ENCODE results near the gene ZNF536.

ZNF536 gene

DNA sequence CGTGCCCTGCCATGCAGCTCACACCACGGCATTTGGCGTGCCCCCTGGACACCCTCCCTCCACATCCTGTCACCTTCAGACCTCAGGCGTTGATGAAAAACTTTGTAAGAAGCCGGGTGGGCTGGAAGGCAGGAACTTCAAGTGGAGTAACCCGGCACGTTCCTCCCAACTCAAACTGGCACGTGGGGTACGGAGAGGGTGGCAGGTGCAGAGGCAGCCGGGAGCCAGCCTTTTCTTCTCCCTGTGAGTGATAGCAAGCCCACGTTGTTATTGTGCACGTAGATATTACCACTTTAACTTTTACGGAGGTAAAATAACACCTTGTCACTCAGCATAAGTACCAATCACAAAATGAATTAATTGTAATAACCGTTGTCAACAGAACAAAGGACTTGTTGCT lies 198.0 kb downstream of the ZNF536 start:
- DNase-seq = no peak

DNA sequence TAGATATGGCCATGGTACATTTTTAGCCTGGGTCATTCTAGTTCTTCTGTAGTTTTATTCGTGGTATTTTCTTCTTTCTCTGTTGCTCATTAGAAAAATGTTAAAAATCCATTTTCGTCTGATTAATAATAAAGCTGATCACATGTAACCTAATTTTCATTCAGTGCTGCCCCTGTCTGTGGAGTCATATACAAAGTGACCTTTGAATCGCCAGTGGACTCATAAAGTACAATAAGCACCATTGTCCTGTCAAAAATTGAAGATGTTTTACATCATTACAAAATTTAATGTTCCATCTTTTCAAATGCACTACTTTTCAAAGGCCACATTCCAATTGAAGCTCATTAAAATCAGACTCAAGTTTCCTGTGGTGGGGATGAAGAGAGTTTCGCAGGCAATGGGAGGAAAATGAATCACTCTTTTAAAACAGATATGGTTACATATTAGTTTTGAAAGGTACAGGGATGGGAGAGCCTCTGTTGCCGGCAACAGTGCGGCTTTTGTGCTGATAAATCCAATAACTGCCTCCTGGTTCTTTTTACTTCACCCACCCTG lies 205.4 kb downstream of the ZNF536 start:
- no peak for DNase-seq

DNA sequence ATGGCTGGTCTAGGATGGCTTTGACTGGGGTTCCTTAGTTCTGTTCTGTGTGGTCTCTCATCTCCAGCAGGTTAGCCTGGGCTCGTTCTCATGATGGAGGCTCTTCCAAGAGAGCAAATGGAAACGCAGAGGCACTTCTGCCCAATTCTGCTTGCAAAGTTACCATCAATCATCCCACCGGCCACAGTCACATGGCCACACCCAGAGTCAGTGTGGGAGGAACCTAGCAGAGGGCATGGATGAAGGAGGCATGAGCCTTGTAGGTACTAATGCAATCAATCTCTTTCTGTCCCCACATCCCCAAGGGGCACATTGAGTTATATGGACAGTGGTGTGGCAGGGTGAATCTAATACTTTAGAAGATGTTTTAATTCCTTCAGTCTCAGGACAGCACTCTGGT lies 207.2 kb downstream of the ZNF536 start:
- no peak for DNase-seq

DNA sequence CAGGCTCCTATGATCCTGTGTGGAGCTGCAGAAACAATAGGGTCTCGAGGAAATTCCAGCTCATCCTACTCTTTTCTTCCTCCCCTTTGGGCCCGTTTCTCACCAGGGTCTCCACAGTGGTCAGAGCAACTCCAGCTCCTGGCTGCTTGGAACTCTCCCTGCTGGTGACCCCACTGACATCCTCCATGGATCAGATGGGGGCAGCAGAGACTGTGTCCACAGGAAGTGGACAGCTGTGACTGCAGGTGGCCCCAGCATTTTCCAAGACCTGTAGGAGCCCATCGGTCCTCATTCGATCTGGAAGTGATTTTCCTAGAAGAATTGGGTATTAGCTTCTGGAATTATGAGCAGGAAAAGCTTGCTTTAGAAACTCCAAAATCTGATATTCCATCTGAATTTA lies 208.5 kb downstream of the ZNF536 start:
- DNase-seq = no peak

DNA sequence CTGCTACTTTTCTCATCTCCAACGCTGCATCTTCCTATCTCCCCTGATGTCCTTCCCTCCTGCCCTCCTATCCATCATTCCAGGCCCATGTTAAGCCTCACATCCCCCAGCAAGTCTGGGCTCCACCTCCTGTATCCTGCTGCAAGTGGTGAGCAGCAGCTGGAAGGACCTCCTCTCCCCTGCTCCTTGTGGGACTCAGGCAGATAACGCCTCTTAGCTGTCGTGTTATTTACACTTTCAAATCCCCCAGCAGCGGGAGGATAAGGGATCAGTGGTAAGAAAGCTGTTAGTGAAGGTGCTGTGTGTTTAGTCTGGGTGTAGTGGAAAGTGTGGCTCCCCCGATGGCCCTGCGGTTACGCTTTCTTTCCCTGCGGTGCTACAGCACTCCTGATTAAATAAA lies 211.9 kb downstream of the ZNF536 start:
- DNase-seq = no peak

DNA sequence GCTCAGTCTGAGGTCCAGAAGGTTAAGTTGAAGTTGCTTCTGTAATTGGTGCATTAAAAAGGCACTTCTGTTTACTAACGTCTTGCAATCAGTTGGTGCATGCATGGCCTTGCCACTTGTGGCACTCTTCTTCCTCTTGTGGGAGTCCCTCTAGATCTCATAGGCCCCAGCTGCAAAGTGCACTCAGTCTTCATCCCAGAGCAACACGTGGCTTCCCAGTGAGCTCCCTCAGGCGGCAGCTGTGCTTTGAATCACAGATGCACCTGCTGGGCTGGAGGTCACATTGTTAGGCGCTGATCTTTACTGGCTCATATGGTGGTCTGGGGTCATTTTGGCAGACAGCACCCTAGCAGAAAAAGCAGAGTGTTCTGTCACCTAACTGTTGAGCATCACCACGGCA lies 215.7 kb downstream of the ZNF536 start:
- DNase-seq = no peak

DNA sequence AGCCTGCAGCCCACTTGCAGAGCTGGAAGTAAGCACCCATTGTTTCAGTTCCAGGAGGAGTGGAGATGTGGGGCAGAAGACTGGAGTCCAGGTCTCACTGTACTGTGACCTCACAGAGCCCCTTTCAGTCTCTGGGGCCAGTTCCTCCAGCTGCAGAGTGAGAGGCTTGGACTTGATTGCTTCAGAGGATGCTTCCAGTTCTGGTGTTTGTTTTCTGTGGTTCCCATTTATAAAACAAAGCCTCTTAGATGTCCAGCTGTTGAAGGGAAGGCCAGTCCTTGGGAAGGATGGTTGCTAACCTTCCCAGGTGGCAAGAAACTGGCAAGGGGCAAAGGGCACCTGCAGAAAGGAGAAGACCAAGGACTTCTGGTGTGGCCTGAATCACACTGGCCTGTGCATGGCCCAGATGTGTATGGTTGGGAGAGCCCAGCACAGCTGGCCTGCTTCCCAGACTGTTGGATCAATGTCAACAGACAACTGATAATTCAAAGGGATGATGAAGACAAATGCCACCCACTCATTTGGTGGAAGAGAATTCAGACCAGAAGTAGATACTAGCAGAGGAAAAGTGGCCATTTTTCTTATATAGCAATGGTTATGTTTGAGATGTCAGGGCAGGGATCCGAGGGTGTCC lies 218.5 kb downstream of the ZNF536 start:
- no peak for DNase-seq

DNA sequence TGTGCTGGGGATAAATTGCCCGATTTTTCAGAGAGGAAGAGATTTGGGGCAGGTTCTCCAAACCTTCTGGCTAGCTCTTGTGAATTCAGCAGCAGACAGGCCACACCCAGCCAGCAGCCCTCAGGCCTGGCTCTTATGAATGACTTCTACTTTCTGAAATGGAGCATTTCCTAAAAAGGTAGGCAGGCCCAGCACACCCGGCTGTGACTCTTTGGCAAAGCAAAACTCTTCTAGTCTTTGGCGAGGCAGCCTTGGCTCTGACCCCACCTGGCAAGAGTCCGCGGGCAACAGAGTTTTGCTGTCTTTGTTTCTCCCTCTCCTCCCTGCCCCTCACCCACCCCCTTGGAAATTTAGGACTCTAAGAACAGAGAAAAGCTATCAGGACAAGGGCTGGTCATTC lies 221.2 kb downstream of the ZNF536 start:
- no peak for DNase-seq

DNA sequence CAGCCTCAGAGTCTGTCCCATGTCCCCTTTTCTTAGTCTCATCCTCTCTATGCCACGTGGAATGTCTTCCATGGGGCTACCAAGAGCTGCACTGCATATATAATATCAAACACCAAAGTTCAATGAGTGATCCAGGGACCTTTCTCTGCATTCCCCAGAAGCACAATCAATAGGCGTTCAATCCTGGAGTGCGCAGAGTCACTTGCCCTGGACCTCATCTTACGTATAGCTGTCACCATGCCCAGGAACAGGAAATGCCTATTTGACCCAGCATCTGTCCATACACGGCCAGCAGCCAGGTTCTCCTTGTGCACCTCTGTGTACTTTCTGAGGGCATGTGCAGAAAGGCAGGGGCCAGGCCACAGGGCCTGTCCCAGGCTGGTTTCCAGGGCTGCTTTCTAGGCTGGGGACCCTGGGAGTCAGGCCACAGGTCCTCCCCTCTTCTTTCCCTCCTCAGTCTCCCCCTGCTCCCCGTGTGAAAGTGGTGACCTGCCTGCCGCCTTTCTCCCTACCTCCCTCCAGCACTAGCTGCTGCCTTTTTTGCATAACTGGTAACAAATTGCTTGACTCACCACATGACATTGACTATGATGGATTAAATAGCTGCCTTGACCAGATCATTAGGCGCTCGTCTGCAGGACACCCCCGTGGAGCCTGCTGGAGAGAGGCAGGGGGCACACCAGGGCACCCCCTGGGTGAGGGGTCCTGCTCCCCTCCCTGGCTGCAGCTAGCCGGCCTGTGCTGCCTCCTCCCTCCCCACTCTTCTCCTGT lies 222.0 kb downstream of the ZNF536 start:
- DNase-seq = no peak

DNA sequence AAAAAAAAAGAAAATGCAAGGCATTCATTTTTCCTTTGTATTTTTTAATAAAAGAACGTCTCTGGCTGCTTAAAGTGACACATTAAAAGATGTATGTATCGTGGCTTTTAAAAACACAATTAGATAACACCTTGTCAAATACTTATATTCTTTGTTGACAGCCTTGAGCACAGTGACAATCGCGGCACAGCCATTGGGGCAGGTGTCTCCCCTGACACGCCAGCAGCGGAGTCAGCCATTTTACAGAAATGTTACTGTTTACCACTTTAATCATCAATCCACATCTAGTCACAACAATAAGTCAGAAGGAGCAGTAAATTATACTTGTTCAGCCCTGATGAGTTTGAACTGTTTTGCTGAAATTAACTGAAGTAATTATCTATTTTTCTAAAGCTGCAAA lies 224.1 kb downstream of the ZNF536 start:
- DNase-seq = no peak

DNA sequence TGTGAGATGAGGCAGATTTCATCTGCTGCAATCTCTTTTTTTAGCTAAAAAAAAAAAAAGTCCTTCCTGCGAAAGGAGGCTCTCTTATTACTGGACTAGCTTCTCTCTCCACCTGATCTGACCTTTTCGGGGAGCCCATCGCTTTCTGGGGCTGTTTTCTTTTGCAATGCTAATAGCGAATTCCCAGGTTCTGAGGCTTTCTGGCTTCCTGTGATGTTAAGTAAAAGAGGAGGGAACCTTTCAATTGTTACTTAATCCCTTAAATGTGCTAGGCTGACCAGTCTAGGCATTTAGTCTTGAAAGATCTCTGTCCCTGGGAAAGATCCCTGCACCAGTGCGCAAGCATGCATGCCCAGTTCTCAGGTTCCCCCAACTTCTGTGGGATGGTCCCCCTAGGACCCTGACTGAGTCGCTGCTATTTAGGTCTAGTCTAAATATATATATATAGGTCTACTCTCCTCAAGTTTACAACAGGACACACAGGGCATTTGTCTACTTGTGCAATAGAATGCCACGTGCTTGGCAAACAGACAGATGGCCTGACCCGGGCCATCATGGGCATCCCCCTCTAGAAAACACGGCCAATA lies 224.7 kb downstream of the ZNF536 start:
- no peak for DNase-seq

DNA sequence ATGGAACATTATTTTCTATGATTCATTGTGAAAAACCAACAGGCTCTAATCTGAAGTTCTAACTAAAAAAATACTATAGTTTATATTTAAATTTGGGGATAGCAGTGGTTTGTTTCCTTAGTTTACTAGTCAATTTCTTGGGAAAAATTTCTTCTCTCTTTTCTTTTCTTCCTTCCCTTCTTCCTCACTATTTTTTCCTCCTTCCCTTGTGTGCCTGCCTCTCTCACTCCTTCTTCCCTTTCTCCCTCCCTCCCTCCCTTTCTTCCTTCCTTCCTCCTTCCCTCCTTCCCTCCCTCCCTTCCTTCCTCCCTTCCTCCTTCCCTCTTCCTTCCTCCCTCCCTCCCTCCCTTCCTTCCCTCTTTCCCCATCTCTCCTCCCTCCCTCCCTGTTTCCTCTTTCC lies 226.5 kb downstream of the ZNF536 start:
- no peak for DNase-seq

DNA sequence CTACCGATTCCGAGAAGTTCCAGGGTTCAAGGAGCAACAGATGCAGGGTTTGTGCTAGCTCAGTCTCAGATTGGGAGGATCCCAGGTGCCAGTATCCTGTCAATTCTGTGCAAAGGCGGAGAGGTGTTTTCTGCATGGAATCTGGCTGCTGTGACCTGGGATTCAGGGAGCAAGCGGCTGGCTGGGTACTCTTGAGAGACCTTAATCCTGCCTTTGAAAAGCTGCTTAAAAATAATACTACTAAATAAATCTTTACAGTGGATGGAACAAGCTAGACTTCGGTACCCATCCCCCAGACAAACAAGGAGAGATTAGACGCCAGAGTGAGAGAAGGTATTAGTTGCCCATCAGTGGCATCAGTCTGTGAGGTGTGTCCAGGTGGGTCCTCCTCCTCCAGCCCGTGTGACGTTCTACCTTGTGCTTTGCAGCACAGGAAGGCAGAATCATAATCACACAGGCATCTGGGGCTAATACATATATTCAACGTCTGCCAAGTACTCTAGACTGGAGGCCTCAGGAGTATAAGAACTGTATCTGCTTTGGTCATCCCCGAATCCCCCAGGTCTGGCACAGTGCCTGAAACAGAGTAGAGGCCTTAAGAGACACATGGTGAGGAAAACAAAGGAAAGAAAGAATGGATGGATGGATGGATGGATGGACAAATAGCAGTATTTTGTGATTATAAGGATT lies 230.6 kb downstream of the ZNF536 start:
- DNase-seq = no peak

DNA sequence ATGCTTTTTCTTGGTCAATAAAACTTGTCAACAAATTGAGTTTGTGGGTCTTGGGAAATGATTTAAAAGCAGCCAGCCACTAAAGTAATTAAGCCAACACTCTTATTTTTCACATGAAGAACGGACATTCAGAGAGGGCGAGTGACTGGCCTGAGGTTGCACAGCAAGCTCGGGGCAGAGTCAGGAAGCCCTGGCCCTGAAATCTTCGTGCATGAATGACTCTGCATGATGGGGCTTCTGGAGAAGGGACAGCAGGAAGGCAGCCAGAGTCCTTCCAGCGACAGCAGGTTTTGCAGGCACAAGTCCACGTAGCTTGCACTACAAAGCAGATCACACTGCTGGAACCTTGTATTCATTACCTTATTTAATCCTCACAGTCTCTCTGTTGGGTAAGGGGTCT lies 232.5 kb downstream of the ZNF536 start:
- DNase-seq = no peak

DNA sequence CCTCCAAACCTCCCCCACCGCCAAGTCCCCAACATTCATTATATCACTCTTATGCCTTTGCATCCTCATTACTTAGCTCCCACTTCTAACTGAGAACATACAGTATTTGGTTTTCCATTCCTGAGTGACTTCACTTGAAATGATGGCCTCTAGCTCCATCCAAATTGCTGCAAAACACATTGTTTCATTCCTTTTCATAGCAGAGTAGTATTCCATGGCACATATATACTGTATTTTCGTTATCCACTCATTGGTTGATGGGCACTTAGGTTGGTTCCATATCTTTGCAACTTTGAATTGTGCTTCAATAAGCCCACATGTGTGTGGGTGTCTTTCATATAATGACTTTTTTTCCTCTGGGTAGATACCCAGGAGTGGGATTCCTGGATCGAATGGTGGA lies 233.1 kb downstream of the ZNF536 start:
- DNase-seq = no peak

DNA sequence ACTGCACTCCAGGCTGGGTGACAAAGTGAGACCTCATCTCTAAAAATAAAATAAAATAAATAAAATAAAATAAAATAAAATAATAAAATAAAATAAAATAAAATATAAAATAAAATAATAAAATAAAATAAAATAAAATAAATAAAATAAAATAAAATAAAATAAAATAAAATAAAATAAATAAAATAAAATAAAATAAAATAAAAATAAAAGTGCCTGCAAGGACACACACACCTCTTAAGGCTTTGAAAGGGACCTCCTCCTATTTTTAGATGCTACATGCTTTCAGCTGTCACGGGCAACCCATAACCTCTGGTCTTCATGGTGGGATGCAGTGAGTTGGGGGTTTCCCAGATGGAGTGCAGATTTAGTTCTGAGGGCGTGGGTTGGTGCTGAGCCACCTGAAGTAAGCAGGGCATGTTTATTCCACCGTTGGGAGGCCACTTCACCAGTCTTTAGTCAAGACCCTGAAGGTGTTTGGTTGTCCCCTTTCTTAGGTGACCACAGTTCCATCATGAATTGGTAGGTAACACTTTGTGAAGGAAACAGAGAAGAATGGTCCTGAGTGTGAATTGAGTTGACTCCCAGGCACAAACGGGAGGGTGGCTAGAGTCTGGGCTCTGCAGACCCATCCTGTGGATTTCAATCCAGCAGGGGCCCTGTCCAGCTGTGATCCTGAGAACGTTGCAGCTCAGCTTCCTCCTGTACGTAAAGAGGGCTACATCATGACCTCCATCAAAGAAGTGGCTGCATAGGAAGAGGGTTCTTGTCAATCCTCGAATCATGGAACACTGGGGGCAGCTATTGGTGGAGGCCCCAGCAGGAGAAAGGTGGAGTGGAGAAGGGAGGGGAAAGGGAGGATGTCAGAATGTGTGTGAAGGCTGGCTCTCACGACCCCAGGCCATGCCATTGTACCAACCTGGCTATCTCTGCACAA lies 234.2 kb downstream of the ZNF536 start:
- no peak for DNase-seq
